Body of pancreas (tissue), 4 donors: ENCODE results near the gene DUS2. TPM values are rescaled to one million over a fixed set of nuclear protein-coding genes. Genes with fewer than 3 reads are reported as not detected.
"Not testable (repeated sequence)": the region's sequence is repeated elsewhere in the genome, so short reads cannot be mapped to it uniquely, and the experiment has no call there.

Experiments used
- ATAC-seq: fragments of 150-250 bp; one replicate; pipeline ENCODE4 v1.9.1; 2016
- DNase-seq, 4 donors: peaks; one replicate each; pipeline ENCODE4 v3.0.0-alpha.2; 2019
- H3K27ac ChIP-seq, 4 donors: fragments of 200-600 bp; sonication (generic); 1 replicate in 3 of 4; 2 replicates in 1 of 4; pipeline versions ENCODE4 v1.5.1 to v1.6.1; 2016 to 2019; ENCODE audit warnings: mild to moderate bottlenecking in 1 of 4, mixed read lengths in 1 of 4, moderate library complexity in 1 of 4
- H3K27me3 ChIP-seq, 2 donors: fragments of 200-600 bp; sonication (generic); one replicate each; pipeline ENCODE4 v1.6.0; 2016; ENCODE audit warnings: mild to moderate bottlenecking in 1 of 2
- H3K36me3 ChIP-seq, 2 donors: fragments of 200-600 bp; sonication (generic); replicated peaks in 1 of 2; 2 replicates each; pipeline ENCODE4 v1.5.1; 2016; ENCODE audit warnings: low read depth in 2 of 2; ENCODE audit not compliant: insufficient read depth in 1 of 2
- H3K4me1 ChIP-seq: fragments of 200-600 bp; sonication (generic); one replicate; pipeline ENCODE4 v1.6.0; 2016
- H3K4me3 ChIP-seq, 2 donors: fragments of 200-600 bp; sonication (generic); 1 replicate in 1 of 2; 2 replicates in 1 of 2; pipeline ENCODE4 v1.5.1; 2016 to 2019
- H3K9me3 ChIP-seq, 3 donors: fragments of 200-600 bp; sonication (generic); 1 replicate in 2 of 3; 2 replicates in 1 of 3; pipeline ENCODE4 v1.5.1; 2016
- POLR2A ChIP-seq, 3 donors: fragments of 450-650 bp; IDR thresholded peaks; one replicate each; pipeline ENCODE4 v1.6.1; 2016; ENCODE audit warnings: antibody characterized with exemption in 3 of 3, mild to moderate bottlenecking in 2 of 3
- WGBS, 2 donors: methylation state at CpG; one replicate each; pipeline ENCODE4 v1.1.5; 2017; 5-methylcytosine and 5-hydroxymethylcytosine counted together
- intact Hi-C: fragments of 100-400 bp; cut with DNase I; formaldehyde crosslinking; loops from one replicate; pipeline ENCODE4 v1.15.1; 2023
- total RNA-seq, 2 donors: library from RNA; depleted of rRNA; stranded (reverse); fragments of >200 nt; gene quantifications; one replicate each; pipeline ENCODE4 v1.1.0, GENCODE V29; 2016
- TF ChIP-seq, protein P1 (sequence below), 7 experiments: fragments of 450-650 bp in 4 of 7; fragments of 200-600 bp in 3 of 7; sonication (generic) in 3 of 7; IDR thresholded peaks; one replicate each; pipeline ENCODE4 v1.5.1; 2016 to 2019; ENCODE audit warnings: antibody characterized with exemption in 7 of 7

The DUS2 gene
- total RNA-seq, 2 donors from 2014 or later = 3.1 to 3.6 TPM

DNA sequence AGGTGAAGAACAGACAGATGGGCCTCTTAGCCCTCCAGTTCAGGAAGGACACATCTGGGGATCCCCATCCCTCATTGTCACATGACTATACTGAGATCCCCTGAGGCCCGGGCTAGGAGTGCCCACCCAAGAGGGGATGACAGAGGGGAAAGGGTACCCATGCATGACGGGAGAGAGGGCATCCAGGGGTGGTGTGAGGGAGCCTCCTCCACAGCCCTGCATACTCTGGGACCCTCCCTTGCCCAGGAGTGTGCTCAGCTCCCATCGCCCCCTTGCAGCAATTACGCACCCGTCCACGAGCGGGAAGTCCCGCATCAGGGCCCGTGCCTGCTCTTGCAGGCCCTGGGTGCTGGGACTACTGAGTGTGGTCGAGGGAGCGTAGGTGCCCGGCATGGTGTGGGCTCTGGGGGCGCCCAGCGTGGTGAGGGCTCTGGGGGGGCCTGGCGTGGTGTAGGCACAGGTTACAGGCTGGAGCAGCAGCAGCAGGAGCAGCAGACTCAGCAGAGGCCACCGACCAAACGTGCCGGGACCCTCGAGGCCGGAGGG lies 30.4 kb upstream of the DUS2 start:
- H3K27ac ChIP-seq = no peak overlapping the region
- no peaks in the 10 kb centered on the region for H3K27me3 ChIP-seq
- DNase-seq = no peak
- no peak for ATAC-seq
- no peaks in the 10 kb centered on the region for H3K9me3 ChIP-seq
- H3K4me3 ChIP-seq = no peak overlapping the region
- H3K36me3 ChIP-seq = no peaks in the 10 kb centered on the region
- H3K4me1 ChIP-seq = peaks cover 10% of the 10 kb centered on the region
- WGBS, 2 donors = 41 to 43% methylated on average over 2 to 13 of the region's 20 CpGs
- intact Hi-C loops = no loop called here
- TF ChIP-seq POLR2A (IDR thresholded peaks at IDR 0.05) = no peak
- TF ChIP-seq, protein P1, sequence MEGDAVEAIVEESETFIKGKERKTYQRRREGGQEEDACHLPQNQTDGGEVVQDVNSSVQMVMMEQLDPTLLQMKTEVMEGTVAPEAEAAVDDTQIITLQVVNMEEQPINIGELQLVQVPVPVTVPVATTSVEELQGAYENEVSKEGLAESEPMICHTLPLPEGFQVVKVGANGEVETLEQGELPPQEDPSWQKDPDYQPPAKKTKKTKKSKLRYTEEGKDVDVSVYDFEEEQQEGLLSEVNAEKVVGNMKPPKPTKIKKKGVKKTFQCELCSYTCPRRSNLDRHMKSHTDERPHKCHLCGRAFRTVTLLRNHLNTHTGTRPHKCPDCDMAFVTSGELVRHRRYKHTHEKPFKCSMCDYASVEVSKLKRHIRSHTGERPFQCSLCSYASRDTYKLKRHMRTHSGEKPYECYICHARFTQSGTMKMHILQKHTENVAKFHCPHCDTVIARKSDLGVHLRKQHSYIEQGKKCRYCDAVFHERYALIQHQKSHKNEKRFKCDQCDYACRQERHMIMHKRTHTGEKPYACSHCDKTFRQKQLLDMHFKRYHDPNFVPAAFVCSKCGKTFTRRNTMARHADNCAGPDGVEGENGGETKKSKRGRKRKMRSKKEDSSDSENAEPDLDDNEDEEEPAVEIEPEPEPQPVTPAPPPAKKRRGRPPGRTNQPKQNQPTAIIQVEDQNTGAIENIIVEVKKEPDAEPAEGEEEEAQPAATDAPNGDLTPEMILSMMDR (IDR thresholded peaks at IDR 0.05) = no peak

DNA sequence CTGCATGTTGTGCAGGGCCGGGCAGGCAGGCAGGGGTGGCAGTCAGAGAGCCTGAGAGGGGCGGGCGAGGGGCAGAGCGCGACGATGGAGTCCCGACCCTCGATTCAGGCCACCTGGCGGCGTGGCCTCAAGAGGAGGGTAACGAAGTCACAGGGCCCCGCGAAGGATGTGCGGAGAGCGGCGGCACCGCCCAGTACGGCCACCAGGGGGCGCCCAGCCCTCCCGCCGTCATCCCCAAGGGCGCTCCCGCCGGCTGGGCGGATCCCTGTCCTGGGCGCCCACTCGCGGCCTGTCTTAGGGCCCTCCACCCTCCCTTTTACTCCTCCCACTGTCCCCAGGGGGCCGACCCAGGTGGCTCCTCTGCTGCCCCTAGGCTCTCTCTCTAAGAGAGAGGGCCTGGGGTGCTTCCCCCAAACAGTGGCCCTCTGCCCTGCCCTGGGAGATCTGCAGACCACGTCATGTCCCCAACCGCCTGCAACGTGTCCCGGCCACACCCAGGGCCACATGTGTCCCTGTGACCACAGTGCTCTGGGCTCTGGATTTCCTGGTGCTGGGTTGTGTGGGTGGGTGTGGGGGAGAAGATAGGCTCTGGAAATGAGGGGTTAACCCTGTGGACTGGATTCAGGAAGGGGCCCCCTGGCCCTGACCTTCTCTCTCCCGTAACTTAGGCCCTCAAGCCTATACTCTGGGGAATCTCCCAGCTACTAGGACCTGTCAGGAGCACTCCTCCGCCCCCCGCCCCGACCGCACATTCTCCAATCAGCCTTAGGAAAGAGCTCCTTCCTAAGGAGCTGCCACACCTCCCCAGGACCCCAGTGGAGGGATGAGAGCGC lies 29.7 kb upstream of the DUS2 start:
- Histone ChIP-seq H3K36me3 (no peaks in the 10 kb centered on the region), H3K4me1 (peaks cover 10% of the 10 kb centered on the region), H3K27ac (peak overlapping the region in 2 of 4 donors; percentile 14 to 64), H3K9me3 (no peaks in the 10 kb centered on the region), H3K27me3 (no peaks in the 10 kb centered on the region), H3K4me3 (no peak overlapping the region)
- intact Hi-C loops = no loop called here
- ATAC-seq = peak; percentile 92
- DNase-seq = peak; percentile 74 to 81 (median 78)
- TF ChIP-seq, protein P1 (IDR thresholded peaks at IDR 0.05) = peak; percentile 93 to 98 (median 96)
- peak in 1 of 3 donors; percentile 20 for TF ChIP-seq POLR2A (IDR thresholded peaks at IDR 0.05)
- 18 to 100% methylated on average over 1 to 17 of the region's 39 CpGs for WGBS, 2 donors

DNA sequence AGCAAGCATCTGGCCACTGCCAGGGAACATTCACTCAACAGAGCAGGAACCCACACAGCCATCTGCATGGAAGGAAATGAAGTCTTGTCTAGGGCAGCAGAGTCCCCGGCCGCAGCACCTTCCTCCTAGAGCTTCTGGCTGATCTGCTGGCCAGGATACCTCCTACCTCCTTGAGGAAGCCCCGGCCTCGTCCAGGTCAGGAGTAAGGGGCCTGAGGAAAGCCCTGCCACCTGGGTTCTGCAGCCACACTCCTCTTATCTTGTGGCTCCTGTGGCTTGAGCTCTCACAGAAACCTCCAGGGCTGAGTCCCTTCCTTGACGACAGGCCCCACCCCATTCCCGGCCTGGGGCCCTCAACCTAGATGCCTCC lies 29.1 kb upstream of the DUS2 start:
- H3K4me3 ChIP-seq, ATAC-seq, DNase-seq, H3K27me3 ChIP-seq, H3K9me3 ChIP-seq, H3K36me3 ChIP-seq, intact Hi-C loops: not testable (repeated sequence)
- peaks cover 10% of the 10 kb centered on the region for H3K4me1 ChIP-seq
- peak overlapping the region in 2 of 4 donors; percentile 14 to 64 for H3K27ac ChIP-seq
- 52% methylated on average over 6 of the region's 6 CpGs; no CpG with 5 or more reads in 1 of the 2 donors for WGBS, 2 donors

DNA sequence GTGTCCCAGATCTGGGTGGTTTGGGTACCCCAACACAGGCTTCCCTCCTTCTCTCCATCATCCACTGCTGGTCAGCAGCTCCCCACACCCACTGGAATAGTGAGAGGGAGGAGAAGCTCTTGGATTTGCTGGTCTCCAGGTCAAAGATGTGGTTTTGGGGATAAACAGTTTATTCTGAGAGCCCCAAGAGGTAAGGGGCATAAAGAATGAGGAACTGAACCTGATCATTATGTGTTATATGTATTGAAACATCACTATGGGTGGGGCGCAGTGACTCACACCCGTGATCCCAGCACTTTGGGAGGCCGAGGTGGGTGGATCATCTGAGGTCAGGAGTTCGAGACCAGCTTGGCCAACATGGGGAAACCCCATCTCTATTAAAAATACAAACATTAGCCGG lies 27.7 kb upstream of the DUS2 start:
- intact Hi-C loops = no loop called here
- no peaks in the 10 kb centered on the region for H3K9me3 ChIP-seq
- H3K4me3 ChIP-seq = no peak overlapping the region
- no peaks in the 10 kb centered on the region for H3K27me3 ChIP-seq
- H3K36me3 ChIP-seq = no peaks in the 10 kb centered on the region
- 64 to 88% methylated on average over 5 of the region's 5 CpGs for WGBS, 2 donors
- no peak for TF ChIP-seq POLR2A (IDR thresholded peaks at IDR 0.05)
- TF ChIP-seq, protein P1 (IDR thresholded peaks at IDR 0.05) = no peak
- DNase-seq (no peak), ATAC-seq (no peak)
- H3K27ac ChIP-seq = no peak overlapping the region
- H3K4me1 ChIP-seq = peaks cover 10% of the 10 kb centered on the region

DNA sequence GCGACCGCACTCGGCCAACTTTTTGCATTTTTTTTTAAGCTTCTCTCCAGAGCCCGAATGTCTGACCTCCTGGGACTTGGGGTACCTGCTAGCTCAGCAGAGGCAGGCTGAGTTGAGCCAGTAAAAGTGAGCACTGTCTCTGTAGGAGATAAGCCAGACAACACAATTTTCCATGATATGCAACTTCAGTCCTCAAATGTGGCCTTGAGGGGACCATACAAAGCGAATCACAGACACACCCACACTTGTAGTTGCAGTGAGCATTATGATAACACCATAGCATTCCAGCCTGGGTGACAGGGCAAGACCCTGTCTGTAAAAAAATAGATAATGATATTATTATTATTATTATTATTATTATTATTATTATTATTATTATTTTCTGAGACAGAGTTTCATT lies 26.4 kb upstream of the DUS2 start:
- Histone ChIP-seq H3K4me1 (peaks cover 10% of the 10 kb centered on the region), H3K27ac (no peak overlapping the region)

DNA sequence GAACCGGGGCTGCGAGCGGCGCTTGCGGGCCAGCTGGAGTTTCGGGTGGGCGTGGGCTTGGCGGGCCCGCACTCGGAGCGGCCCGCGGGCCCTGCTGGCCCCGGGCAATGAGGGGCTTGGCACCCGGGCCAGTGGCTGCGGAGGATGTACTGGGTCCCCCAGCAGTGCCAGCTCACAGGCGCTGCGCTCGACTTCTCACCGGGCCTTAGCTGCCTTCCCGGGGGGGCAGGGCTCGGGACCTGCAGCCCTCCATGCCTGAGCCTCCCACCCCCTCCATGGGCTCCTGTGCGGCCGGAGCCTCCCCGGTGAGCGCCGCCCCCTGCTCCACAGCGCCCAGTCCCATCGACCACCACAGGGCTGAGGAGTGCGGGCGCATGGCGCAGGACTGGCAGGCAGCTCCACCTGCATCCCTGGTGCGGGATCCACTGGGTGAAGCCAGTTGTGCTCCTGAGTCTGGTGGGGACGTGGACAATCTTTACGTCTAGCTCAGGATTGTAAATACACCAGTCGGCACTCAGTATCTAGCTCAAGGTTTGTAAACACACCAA lies 24.8 kb upstream of the DUS2 start:
- ATAC-seq, DNase-seq, H3K36me3 ChIP-seq, H3K27ac ChIP-seq, H3K27me3 ChIP-seq, intact Hi-C loops, H3K4me3 ChIP-seq, H3K4me1 ChIP-seq, H3K9me3 ChIP-seq: not testable (repeated sequence)
- WGBS, 2 donors = 77 to 100% methylated on average over 1 to 12 of the region's 36 CpGs

More for the DNA sequence above, 26.4 kb upstream of the DUS2 start:
- ATAC-seq (no peak), DNase-seq (no peak)
- intact Hi-C loops = no loop called here
- H3K9me3 ChIP-seq = no peaks in the 10 kb centered on the region
- no peaks in the 10 kb centered on the region for H3K36me3 ChIP-seq
- TF ChIP-seq, protein P1 (IDR thresholded peaks at IDR 0.05) = no peak
- TF ChIP-seq POLR2A (IDR thresholded peaks at IDR 0.05) = no peak
- H3K4me3 ChIP-seq = no peak overlapping the region
- H3K27me3 ChIP-seq = no peaks in the 10 kb centered on the region
- WGBS, 2 donors = 84 to 85% methylated on average over 5 of the region's 5 CpGs
